CD4-positive, alpha-beta T cell (primary cell): ENCODE measurements around the gene FAM187B. TPM values are rescaled to one million over a fixed set of nuclear protein-coding genes. Genes with fewer than 3 reads are reported as not detected.

ENCODE experiments used
- ATAC-seq: fragments of 200-7000 bp; cut with Tn5 transposase; one replicate; pipeline ENCODE4 v1.10.0; 2022; ENCODE audit warnings: mild to moderate bottlenecking; ENCODE audit not compliant: poor library complexity
- CTCF ChIA-PET: fragments of 350-600 bp; sonication (Branson Sonifier 250); formaldehyde crosslinking; loops from one replicate; lab custom pipeline; 2021; ENCODE audit warnings: antibody characterized with exemption, inconsistent platforms; lab: Charles Lee
- POLR2A ChIA-PET: fragments of 350-600 bp; sonication (Branson Sonifier 250); formaldehyde crosslinking; loops from one replicate; lab custom pipeline; 2021; ENCODE audit warnings: antibody characterized with exemption, inconsistent platforms; lab: Charles Lee
- DNase-seq, 14 experiments: peaks; one replicate each; pipeline ENCODE4 v3.0.0-alpha.2; 2013 to 2020; ENCODE audit warnings: mixed read lengths in 2 of 14
- H3K27ac ChIP-seq, 2 donors: one replicate each; pipeline versions ENCODE4 v1.5.1 to v1.7.0; 2013; ENCODE audit warnings: low read length in 2 of 2, low read depth in 1 of 2, mild to moderate bottlenecking in 1 of 2
- H3K27me3 ChIP-seq, 2 experiments: 1 replicate in 1 of 2; 2 replicates in 1 of 2; pipeline versions ENCODE4 v1.6.1 to v1.7.0; 2013; ENCODE audit warnings: low read length in 2 of 2, control low read depth in 1 of 2, mild to moderate bottlenecking in 1 of 2, moderate library complexity in 1 of 2; ENCODE audit not compliant: insufficient read depth in 2 of 2, control insufficient read depth in 1 of 2
- H3K36me3 ChIP-seq: one replicate; pipeline ENCODE4 v1.6.1; 2013; ENCODE audit warnings: low read length, control low read depth; ENCODE audit not compliant: insufficient read depth
- H3K4me1 ChIP-seq: one replicate; pipeline ENCODE4 v1.6.1; 2013; ENCODE audit warnings: low read length, control low read depth; ENCODE audit not compliant: insufficient read depth
- H3K4me3 ChIP-seq: one replicate; pipeline ENCODE4 v1.5.1; 2013; ENCODE audit warnings: mild to moderate bottlenecking, low read length, moderate library complexity
- H3K9me3 ChIP-seq, 2 experiments: 1 replicate in 1 of 2; 2 replicates in 1 of 2; pipeline versions ENCODE4 v1.6.1 to v1.7.0; 2013; ENCODE audit warnings: low read length in 2 of 2, mild to moderate bottlenecking in 2 of 2, control low read depth in 1 of 2, moderate library complexity in 1 of 2; ENCODE audit not compliant: control insufficient read depth in 1 of 2, insufficient read depth in 1 of 2
- H3K27ac Mint-ChIP-seq: one replicate; pipeline ENCODE4 v1.8.0; 2020; ENCODE audit warnings: mixed read lengths
- H3K27me3 Mint-ChIP-seq: one replicate; pipeline ENCODE4 v1.8.0; 2021; ENCODE audit warnings: mixed read lengths
- H3K36me3 Mint-ChIP-seq: one replicate; pipeline ENCODE4 v1.8.0; 2021; ENCODE audit warnings: low read depth, mixed read lengths
- H3K4me1 Mint-ChIP-seq: one replicate; pipeline ENCODE4 v1.8.0; 2021; ENCODE audit warnings: low read depth, mixed read lengths
- H3K4me3 Mint-ChIP-seq: one replicate; pipeline ENCODE4 v1.8.0; 2020; ENCODE audit warnings: mild to moderate bottlenecking, mixed read lengths
- H3K9me3 Mint-ChIP-seq: one replicate; pipeline ENCODE4 v1.8.0; 2020; ENCODE audit warnings: mixed read lengths
- CTCF ChIP-seq: fragments of 200-600 bp; IDR thresholded peaks from one replicate; pipeline ENCODE4 v1.8.0; 2022; ENCODE audit warnings: antibody characterized with exemption, mild to moderate bottlenecking
- intact Hi-C, 2 experiments: fragments of 100-400 bp; cut with DNase I in 1 of 2; cut with micrococcal nuclease in 1 of 2; formaldehyde crosslinking; loops; one replicate each; pipeline versions ENCODE4 v1.15.1 to v1.9.0; 2023 to 2025; cut with DNase I, micrococcal nuclease
- total RNA-seq, 174 experiments: library from RNA in 2 of 174; stranded (reverse) in 2 of 174; gene quantifications; one replicate each; pipeline ENCODE4 v1.2.3 and lab custom pipeline; 2021 to 2026

The FAM187B gene
- total RNA-seq, 2 experiments from 2014 or later = not detected

DNA sequence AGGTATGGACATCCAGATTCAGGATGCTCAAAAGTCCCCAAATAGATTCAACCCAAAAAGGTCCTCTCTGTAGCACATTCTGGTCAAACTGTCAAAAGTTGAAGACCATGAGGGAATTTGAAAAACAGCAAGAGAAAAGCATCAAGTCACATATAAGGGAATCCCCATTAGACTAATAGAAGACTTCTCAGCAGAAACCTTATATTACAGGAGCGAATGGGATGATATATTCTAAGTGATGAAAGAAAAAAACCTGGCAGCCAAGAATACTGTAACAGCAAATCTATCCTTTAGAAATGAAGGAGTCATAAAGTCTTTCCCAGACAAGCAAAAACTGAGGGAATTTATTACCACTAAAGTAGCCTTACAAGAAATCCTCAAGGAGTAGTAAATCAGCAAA lies 44.3 kb downstream of the FAM187B start:
- Mint-ChIP-seq H3K4me3 (no peak overlapping the region), H3K9me3 (no peaks in the 10 kb centered on the region), H3K27me3 (no peaks in the 10 kb centered on the region), H3K4me1 (peaks cover 30% of the 10 kb centered on the region), H3K36me3 (no peaks in the 10 kb centered on the region), H3K27ac (no peak overlapping the region)
- Histone ChIP-seq H3K9me3 (no peaks in the 10 kb centered on the region), H3K27ac (no peak overlapping the region), H3K4me3 (no peak overlapping the region), H3K4me1 (peaks cover 14% of the 10 kb centered on the region), H3K27me3 (no peaks in the 10 kb centered on the region), H3K36me3 (no peaks in the 10 kb centered on the region)
- CTCF ChIA-PET = no interaction called here
- intact Hi-C loops = no loop called here
- POLR2A ChIA-PET = interaction anchor here (1.2 to 1.7 kb wide), 2 partner anchors 12 to 17 kb away, joined by 3 to 5 read pairs; no protein-coding TSS in a partner anchor
- no peak for TF ChIP-seq CTCF
- ATAC-seq (no peak), DNase-seq (no peak)

DNA sequence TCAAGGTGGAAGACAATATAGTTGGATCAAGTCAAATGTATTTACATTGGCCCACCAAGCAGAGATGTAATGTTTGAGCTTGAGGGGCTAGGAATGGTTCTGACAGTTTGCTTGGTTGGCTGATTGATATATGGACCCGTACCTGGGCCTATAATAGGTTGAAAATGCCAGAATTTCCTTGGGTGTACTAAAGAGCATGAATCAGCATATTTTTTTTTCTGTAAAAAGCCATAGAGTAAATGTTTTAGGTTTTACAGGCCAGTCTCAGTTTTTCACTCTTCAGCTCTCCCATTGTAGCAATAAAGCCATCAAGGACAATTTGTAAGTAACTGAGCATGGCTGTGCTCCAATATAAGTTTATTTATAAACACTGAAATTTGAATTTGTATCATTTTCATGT lies 47.2 kb downstream of the FAM187B start:
- Histone ChIP-seq H3K27ac (no peak overlapping the region), H3K36me3 (no peaks in the 10 kb centered on the region), H3K4me1 (peaks cover 25% of the 10 kb centered on the region), H3K27me3 (no peaks in the 10 kb centered on the region), H3K4me3 (no peak overlapping the region), H3K9me3 (no peaks in the 10 kb centered on the region)
- Mint-ChIP-seq H3K27me3 (no peaks in the 10 kb centered on the region), H3K4me3 (no peak overlapping the region), H3K36me3 (no peaks in the 10 kb centered on the region), H3K27ac (no peak overlapping the region), H3K4me1 (peaks cover 48% of the 10 kb centered on the region), H3K9me3 (no peaks in the 10 kb centered on the region)
- CTCF ChIA-PET = no interaction called here
- TF ChIP-seq CTCF = no peak
- intact Hi-C loops = no loop called here
- no peak for DNase-seq
- ATAC-seq = no peak
- POLR2A ChIA-PET = interaction anchor here (0.8 to 1.8 kb wide), 4 partner anchors 10 to 30 kb away, joined by 4 to 10 read pairs (median 4); no protein-coding TSS in a partner anchor

DNA sequence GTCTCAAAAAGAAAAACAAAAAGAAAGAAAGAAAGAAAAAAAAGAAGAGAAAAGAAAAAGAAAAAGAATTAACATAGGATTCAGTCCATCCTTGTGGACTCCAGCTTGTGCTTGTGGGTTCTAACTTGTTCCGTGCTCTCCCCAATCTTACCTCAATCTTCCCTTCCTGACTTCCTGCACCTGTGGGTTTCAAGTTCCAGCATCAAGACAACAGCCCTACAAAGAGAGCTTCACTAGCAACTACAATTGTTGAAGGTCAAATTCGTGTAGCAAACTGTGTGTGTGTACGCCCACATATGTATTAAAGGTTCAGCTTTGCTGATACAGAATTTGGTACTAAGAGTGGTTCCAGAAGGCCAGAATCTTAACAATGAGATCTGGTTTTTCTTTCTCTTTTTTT lies 48.7 kb downstream of the FAM187B start:
- peak; percentile 32 for ATAC-seq
- no peaks in the 10 kb centered on the region for H3K9me3 ChIP-seq
- Mint-ChIP-seq H3K27me3 (no peaks in the 10 kb centered on the region), H3K9me3 (no peaks in the 10 kb centered on the region), H3K36me3 (no peaks in the 10 kb centered on the region), H3K4me3 (peak overlapping the region; percentile 5), H3K4me1 (peaks cover 55% of the 10 kb centered on the region), H3K27ac (peak overlapping the region; percentile 2)
- H3K27ac ChIP-seq = no peak overlapping the region
- no peaks in the 10 kb centered on the region for H3K27me3 ChIP-seq
- DNase-seq = peak in 1 of 14 experiments; percentile 33
- ChIA-PET CTCF (interaction anchor here (0.6 to 1.6 kb wide), 3 partner anchors 12 to 829 kb away, joined by 3 read pairs; no protein-coding TSS in a partner anchor), POLR2A (interaction anchor here (1.0 to 1.6 kb wide), 7 partner anchors 8 to 32 kb away, joined by 3 to 8 read pairs (median 4); partner anchors contain the start of gene FXYD5)
- peaks cover 28% of the 10 kb centered on the region for H3K4me1 ChIP-seq
- intact Hi-C loops = no loop called here
- H3K36me3 ChIP-seq = no peaks in the 10 kb centered on the region
- H3K4me3 ChIP-seq = no peak overlapping the region
- TF ChIP-seq CTCF = no peak
